AG10803 (cell line): ENCODE results near the gene NUDT16L1.

Experiments
- DNase-seq: peaks from one replicate; pipeline ENCODE4 v3.0.0; 2010; ENCODE audit warnings: low read depth
- H3K4me3 ChIP-seq: 2 replicates; pipeline ENCODE4 v1.5.1; 2011; ENCODE audit warnings: mild to moderate bottlenecking, low read length, control low read depth
- CTCF ChIP-seq: conservative IDR thresholded peaks from 2 replicates; pipeline ENCODE4 v1.5.1; 2011; ENCODE audit warnings: mild to moderate bottlenecking, low read length, control low read depth, inconsistent platforms

NUDT16L1 gene

DNA sequence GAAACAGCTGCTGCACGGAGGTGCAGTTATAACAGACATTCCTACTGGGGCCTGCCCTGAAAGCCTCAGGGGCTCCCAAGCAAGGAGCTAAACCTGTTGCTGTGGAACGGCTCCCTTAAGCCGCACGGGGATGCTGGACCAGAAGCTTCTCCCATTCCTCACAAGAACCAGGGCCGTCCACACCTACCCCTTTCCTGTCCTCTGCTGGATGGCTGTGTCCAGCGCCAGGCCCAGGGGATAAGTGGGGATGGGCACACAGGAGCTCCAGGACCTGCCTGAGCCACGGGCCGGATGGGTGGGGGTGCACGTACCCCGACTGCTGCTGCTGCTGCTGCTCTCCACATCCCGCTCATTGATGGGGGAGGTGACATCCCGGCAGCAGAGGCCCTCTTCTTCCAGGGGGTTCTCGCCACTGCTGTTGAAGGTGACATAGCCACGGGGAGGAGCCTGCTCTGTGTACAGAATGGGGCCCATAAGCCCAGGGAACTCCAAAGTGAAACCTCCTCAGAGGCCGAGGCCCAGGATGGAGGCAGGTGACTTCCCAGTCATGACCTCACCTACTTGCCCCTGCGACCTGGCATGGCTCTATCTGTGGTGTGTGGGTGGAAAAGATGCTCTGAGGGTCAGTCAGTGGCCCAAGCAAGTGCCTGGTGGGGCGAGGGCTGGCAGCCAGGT, 8.6 kb downstream of the NUDT16L1 start:
- no peak for TF ChIP-seq CTCF
- no peak overlapping the region for H3K4me3 ChIP-seq
- no peak for DNase-seq

GRCh38 chr16:4702466-4702808, 9.1 kb downstream of the NUDT16L1 start:
- no peak for TF ChIP-seq CTCF
- no peak for DNase-seq
- no peak overlapping the region for H3K4me3 ChIP-seq

GRCh38 chr16:4703906-4704305, 10.5 kb downstream of the NUDT16L1 start:
- H3K4me3 ChIP-seq, result no peak overlapping the region
- TF ChIP-seq CTCF, result no peak
- no peak for DNase-seq

DNA sequence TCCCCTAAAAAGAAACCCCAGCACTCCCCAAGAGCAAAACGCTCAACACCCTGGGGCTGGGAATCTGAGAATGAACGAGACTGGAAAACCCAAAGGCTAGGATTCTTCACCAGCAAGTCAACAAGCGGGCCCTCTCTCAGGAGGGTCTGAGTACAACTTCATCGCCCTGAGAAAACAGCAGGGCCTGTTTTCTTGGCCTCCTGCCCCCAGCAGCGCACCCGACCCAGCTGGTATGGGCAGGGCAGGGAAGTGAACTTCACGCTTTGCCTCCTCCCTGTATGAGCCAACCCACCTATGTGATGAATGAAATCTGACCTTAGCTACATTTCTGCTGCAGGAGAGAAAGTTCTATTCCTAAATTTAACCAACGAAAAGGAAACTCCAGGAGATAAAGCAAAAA, 11.1 kb downstream of the NUDT16L1 start:
- H3K4me3 ChIP-seq, result no peak overlapping the region
- no peak for TF ChIP-seq CTCF
- DNase-seq, result no peak

DNA sequence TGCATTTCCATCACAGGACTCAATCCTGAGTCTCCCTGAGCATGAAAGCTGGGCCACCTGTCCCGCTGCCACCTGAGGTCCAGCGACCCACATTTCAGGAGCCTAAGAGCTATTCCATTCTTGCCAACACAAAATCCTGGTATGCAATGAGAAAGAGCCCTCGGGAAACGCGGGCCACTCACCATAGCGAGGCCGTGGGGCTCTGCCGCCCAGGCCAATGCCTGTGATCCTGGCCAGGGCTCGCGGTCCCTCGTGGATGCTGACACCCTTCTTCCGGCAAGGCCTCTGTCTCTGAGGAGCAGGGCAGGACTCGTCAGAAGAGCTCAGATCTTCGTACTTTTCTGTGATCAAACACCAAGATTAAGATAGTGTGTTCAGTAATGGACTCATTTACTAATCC, 11.6 kb downstream of the NUDT16L1 start:
- TF ChIP-seq CTCF, result no peak
- H3K4me3 ChIP-seq, result no peak overlapping the region
- no peak for DNase-seq

DNA sequence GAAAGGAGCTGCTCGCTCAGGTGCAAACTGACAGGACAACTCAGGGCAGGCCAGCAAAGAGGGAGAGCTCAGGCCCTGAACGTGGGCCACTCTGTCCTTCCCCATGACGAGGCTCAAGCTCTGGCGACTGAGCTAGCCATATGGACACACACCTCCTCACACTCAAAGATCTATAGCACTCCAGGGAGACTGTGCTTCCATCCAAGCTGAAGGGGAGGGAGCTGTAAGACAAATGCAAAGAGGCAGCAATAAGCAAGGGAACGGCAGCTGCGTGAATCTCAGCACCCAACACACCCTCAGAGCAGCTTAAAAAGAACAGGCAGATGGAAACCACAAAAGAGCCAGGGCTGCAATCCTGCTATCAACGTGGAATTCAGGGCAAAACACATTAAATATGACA, 13.5 kb downstream of the NUDT16L1 start:
- no peak for TF ChIP-seq CTCF
- no peak for DNase-seq
- H3K4me3 ChIP-seq, result no peak overlapping the region

DNA sequence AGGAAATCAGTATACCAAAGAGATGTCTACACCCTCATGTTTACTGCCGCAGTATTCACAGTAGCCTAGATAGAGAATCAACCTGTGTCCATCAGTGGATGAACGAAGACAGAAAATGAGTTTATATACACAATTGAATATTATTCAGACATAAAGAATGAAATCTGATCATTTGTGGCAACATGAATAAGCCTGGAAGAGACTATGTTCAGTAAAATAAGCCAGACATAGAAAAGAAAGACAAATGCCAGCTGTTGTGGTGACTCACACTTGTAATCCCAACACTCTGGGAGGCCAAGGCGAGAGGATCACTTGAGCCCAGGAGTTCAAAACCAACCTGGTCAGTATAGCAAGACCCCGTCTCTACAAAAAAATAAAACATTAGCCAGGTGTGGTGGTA, 16.1 kb downstream of the NUDT16L1 start:
- H3K4me3 ChIP-seq, result no peak overlapping the region
- DNase-seq, result peak; percentile 18
- TF ChIP-seq CTCF, result no peak
